GM13977 (cell line): ENCODE data around the gene SYT7.
"Not testable (repeated sequence)": the region's sequence is repeated elsewhere in the genome, so short reads cannot be mapped to it uniquely, and the experiment has no call there.

Source experiments
- DNase-seq: peaks from one replicate; pipeline ENCODE4 v3.0.0; 2012; ENCODE audit warnings: low spot score
- CTCF ChIP-seq: IDR thresholded peaks from 2 replicates; pipeline ENCODE4 v1.5.1; 2012; ENCODE audit warnings: mild to moderate bottlenecking, control low read depth; ENCODE audit not compliant: insufficient read depth; ENCODE audit errors: extremely low read depth, missing control alignments
- in situ Hi-C: fragments of 300-500 bp; cut with MboI; formaldehyde crosslinking; loops from one replicate; pipeline ENCODE4 v1.12.0; 2022; ENCODE audit warnings: low sequenced_read_pairs, low pct_unique_long_range_greater_than_20kb, mixed read lengths, inconsistent platforms; ENCODE audit not compliant: unreplicated experiment

Gene SYT7

GRCh38 chr11:61625525-61625924 lies 44.6 kb upstream of the SYT7 start:
- in situ Hi-C loops, result no loop called here
- no peak for TF ChIP-seq CTCF
- no peak for DNase-seq

GRCh38 chr11:61621917-61622585 lies 41.2 kb upstream of the SYT7 start:
- in situ Hi-C loops, result no loop called here

GRCh38 chr11:61619471-61620226 lies 38.8 kb upstream of the SYT7 start:
- in situ Hi-C loops, result no loop called here
- no peak for TF ChIP-seq CTCF
- DNase-seq, result no peak

More at GRCh38 chr11:61621917-61622585, 41.2 kb upstream of the SYT7 start:
- TF ChIP-seq CTCF, result no peak
- DNase-seq, result no peak

- in situ Hi-C loops, result no loop called here
- DNase-seq, result no peak
- no peak for TF ChIP-seq CTCF
Observed at GRCh38 chr11:61618978-61619377, 38.1 kb upstream of the SYT7 start.

GRCh38 chr11:61617515-61617914 lies 36.6 kb upstream of the SYT7 start:
- in situ Hi-C loops, result no loop called here
- DNase-seq, result no peak
- no peak for TF ChIP-seq CTCF

GRCh38 chr11:61616434-61616833 lies 35.6 kb upstream of the SYT7 start:
- no peak for TF ChIP-seq CTCF
- in situ Hi-C loops, result no loop called here
- DNase-seq, result no peak

- in situ Hi-C loops, DNase-seq: not testable (repeated sequence)
Observed at GRCh38 chr11:61614782-61615181, 33.9 kb upstream of the SYT7 start.
